ENCODE results near the gene DSC3. TPM values are rescaled to one million over a fixed set of nuclear protein-coding genes. Genes with fewer than 3 reads are reported as not detected.

The DSC3 gene
- total RNA-seq, 1 experiment from 2014 or later, result 0.61 TPM

DNA sequence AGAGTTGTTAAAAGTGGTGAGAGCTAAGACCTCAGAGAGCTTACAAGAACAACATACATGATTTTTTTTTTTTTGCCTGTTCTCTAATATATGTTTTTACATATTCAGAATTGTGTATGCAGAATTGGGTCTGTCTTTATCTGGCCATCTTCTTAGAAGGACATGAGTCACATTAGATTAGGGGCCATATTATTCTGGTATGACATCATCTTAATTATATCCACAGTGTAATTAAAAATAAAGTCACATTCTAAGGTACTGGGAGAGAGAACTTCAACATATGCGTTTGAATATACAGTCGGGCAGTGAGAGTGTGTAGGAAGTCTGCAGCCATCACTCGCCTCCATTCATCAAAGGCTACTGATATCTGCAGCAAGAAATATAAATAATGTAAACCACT, 88.3 kb downstream of the DSC3 start:
- Histone ChIP-seq H3K9ac (ENCODE audit: extremely low read depth, insufficient read length, low read length) (no peak overlapping the region), H3K14ac (ENCODE audit: insufficient read depth, low read length) (no peak overlapping the region), H3K4me2 (ENCODE audit: insufficient read depth, insufficient read length, low read length) (no peak overlapping the region), H2BK5ac (ENCODE audit: insufficient read length, low read length) (no peak overlapping the region), H2BK12ac (ENCODE audit: insufficient read length, low read depth, low read length) (no peak overlapping the region), H4K5ac (ENCODE audit: insufficient read length, low read depth, low read length) (no peak overlapping the region), H3K79me1 (ENCODE audit: insufficient read depth, low read depth, low read length, poor library complexity, severe bottlenecking) (no peaks in the 10 kb centered on the region), H2BK120ac (ENCODE audit: low read depth, low read length, poor library complexity, severe bottlenecking) (no peak overlapping the region), H2BK20ac (ENCODE audit: low read depth, low read length, poor library complexity, severe bottlenecking) (no peak overlapping the region), H2AFZ (ENCODE audit: low read length) (no peak overlapping the region), H3K79me2 (ENCODE audit: insufficient read depth, low read length) (no peaks in the 10 kb centered on the region), H4K8ac (replicated peaks; ENCODE audit: insufficient read length, low read depth, low read length) (no peak overlapping the region), H3K23me2 (ENCODE audit: insufficient read length, low read depth, low read length, poor library complexity, severe bottlenecking) (no peaks in the 10 kb centered on the region), H3K9me3 (ENCODE audit: control insufficient read depth, low read depth, low read length) (no peaks in the 10 kb centered on the region), H3K56ac (ENCODE audit: insufficient read length, low read depth, low read length) (no peak overlapping the region), H3K27me3 (ENCODE audit: insufficient read depth, low read length) (no peaks in the 10 kb centered on the region), H3K4ac (ENCODE audit: low read depth, low read length) (no peak overlapping the region), H4K91ac (ENCODE audit: insufficient read length, low read depth, low read length) (no peak overlapping the region), H2BK15ac (ENCODE audit: low read depth, low read length) (no peak overlapping the region), H3K27ac (ENCODE audit: insufficient read length, low read depth, low read length) (no peak overlapping the region), H4K20me1 (ENCODE audit: control insufficient read depth, insufficient read depth, insufficient read length) (no peaks in the 10 kb centered on the region), H3K4me1 (ENCODE audit: insufficient read depth, low read length) (no peaks in the 10 kb centered on the region), H3K23ac (ENCODE audit: insufficient read length, low read depth, low read length) (no peak overlapping the region), H3K18ac (ENCODE audit: insufficient read length, low read depth, low read length) (no peak overlapping the region), H2AK5ac (ENCODE audit: insufficient read length, low read length) (no peak overlapping the region), H3T11ph (ENCODE audit: low read length) (no peak overlapping the region)
- Mint-ChIP-seq H3K4me3 (no peak overlapping the region), H3K4me1 (no peaks in the 10 kb centered on the region), H3K9me3 (no peaks in the 10 kb centered on the region), H3K27ac (no peak overlapping the region), H3K27me3 (ENCODE audit: low read depth) (no peaks in the 10 kb centered on the region; the same call in 1 of the 2 replicates), H3K36me3 (ENCODE audit: insufficient read depth in 1 of 3, low read depth in 3 of 3) (no peaks in the 10 kb centered on the region)
- no CpG with 5 or more reads among the region's 3 CpGs for WGBS (ENCODE audit: extremely low coverage, insufficient read length, low lambda C conversion rate)
- DNase-seq, result no peak
- TF ChIP-seq, protein P1, sequence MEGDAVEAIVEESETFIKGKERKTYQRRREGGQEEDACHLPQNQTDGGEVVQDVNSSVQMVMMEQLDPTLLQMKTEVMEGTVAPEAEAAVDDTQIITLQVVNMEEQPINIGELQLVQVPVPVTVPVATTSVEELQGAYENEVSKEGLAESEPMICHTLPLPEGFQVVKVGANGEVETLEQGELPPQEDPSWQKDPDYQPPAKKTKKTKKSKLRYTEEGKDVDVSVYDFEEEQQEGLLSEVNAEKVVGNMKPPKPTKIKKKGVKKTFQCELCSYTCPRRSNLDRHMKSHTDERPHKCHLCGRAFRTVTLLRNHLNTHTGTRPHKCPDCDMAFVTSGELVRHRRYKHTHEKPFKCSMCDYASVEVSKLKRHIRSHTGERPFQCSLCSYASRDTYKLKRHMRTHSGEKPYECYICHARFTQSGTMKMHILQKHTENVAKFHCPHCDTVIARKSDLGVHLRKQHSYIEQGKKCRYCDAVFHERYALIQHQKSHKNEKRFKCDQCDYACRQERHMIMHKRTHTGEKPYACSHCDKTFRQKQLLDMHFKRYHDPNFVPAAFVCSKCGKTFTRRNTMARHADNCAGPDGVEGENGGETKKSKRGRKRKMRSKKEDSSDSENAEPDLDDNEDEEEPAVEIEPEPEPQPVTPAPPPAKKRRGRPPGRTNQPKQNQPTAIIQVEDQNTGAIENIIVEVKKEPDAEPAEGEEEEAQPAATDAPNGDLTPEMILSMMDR (conservative IDR thresholded peaks at IDR 0.05), result no peak

Measured in H9 (cell line).